Fibroblast of the aortic adventitia (primary cell): ENCODE measurements around the gene SLC1A2. TPM values are rescaled to one million over a fixed set of nuclear protein-coding genes. Genes with fewer than 3 reads are reported as not detected.

Experiments used
- DNase-seq: peaks from one replicate; pipeline ENCODE4 v3.0.0-alpha.2; 2010; ENCODE audit warnings: low read depth
- H3K4me3 ChIP-seq: 2 replicates; pipeline ENCODE4 v1.5.1; 2011; ENCODE audit warnings: low read depth, mild to moderate bottlenecking, control low read depth, low read length, moderate library complexity
- total RNA-seq: library from RNA; depleted of rRNA; stranded (reverse); fragments of >200 nt; gene quantifications from 2 replicates; pipeline ENCODE4 v1.2.3, GENCODE V29; 2012; ENCODE audit warnings: low replicate concordance
- TF ChIP-seq, protein P1 (sequence below): IDR thresholded peaks from 2 replicates; pipeline ENCODE4 v1.5.1; 2011; ENCODE audit warnings: mild to moderate bottlenecking, low read length, control low read depth, inconsistent platforms; ENCODE audit not compliant: insufficient read depth

SLC1A2 gene
- total RNA-seq, 1 donor = 23.6 TPM

DNA sequence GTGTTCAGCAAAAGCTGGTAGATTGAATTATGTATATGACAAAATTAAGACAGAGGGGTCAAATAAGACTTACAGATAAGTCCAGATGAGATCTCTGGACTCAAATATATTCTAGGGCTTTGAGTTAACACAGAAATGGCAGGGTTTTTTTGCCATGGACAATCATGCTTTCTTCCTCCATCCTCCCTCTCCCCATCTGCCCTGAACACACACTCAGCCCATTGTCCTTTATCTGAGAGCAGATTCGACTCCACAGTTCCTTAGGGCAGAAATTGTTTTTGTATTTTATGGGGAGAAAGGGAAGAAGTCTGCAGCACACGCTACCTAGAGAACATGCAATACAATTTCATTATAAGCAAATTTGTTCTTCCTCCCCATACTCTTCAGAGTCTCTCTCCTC is 86.8 kb downstream of the SLC1A2 start:
- no peak overlapping the region for H3K4me3 ChIP-seq
- DNase-seq = no peak
- TF ChIP-seq, protein P1, sequence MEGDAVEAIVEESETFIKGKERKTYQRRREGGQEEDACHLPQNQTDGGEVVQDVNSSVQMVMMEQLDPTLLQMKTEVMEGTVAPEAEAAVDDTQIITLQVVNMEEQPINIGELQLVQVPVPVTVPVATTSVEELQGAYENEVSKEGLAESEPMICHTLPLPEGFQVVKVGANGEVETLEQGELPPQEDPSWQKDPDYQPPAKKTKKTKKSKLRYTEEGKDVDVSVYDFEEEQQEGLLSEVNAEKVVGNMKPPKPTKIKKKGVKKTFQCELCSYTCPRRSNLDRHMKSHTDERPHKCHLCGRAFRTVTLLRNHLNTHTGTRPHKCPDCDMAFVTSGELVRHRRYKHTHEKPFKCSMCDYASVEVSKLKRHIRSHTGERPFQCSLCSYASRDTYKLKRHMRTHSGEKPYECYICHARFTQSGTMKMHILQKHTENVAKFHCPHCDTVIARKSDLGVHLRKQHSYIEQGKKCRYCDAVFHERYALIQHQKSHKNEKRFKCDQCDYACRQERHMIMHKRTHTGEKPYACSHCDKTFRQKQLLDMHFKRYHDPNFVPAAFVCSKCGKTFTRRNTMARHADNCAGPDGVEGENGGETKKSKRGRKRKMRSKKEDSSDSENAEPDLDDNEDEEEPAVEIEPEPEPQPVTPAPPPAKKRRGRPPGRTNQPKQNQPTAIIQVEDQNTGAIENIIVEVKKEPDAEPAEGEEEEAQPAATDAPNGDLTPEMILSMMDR = no peak

DNA sequence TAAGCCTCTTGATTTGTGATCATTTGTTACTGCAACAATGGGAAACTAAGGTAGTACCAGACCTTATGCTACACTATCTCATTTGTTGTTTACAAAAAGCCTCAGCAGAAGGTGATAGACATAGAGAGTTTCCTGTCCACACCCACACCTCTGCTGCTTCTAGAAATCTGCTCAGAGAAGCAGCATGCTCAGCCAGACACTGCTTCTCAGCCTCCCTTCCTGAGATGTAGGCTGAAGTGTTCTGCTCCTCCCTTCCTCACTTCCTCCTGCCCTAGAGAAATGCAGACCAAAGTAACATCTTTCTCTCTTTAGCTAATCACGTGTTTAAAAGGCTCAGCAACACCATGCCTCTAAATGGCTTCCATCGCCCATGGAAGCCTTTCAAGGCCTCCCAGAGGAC is 88.4 kb downstream of the SLC1A2 start:
- no peak overlapping the region for H3K4me3 ChIP-seq
- TF ChIP-seq, protein P1 = no peak
- no peak for DNase-seq

DNA sequence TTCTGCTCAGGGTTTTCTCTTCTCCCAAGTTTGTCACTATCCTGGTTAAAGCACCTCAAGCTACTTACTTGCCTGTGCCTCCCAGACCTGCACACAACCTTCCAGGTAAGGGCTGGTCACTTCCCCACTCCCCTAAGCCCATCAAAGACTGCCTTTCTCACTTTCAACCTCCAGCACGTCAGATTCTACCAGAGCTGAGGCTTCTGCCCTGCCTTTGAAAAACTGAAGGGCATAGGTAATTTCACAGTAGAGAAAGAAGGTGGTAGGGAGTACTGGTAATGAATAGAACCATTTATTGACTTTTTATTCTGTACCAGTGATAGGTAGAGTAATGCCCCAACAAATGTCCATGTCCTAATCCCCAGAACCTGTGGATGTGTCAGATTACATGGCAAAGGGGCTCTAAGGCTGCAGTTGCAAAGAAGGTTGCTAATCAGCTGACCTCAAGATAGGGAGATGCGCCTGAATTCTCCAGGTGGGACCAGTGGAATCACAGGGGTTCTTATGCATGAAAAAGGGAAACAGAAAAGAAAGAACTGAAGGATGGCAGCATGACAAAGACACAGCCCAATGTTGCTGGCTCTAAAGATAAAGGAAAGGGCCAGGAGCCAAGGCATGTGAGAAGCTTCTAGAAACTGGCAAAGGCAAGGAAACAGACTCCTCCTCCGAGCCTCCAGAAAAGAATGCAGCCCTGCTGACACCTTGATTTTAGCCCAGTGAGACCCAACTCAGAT is 89.0 kb downstream of the SLC1A2 start:
- DNase-seq = peak; percentile 60
- TF ChIP-seq, protein P1 = no peak
- H3K4me3 ChIP-seq = no peak overlapping the region

DNA sequence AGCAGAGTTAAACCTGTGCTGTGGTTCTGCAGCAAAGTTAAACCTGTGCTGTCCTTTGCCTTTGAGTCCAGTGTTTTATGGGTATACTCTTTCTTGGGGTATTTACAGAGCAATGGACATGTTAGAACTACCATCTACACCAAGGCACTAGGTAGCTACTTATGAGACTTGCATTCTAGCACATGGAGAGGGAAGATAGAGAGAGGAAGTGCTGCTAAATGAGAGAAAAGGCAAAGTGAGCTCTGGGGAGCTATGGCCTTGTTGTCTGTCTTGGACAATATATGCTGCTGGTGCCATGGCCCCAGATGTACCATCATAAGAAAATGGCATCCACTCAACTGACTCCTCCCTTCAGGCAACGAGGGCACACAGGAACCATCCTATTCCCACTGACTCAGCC is 91.5 kb downstream of the SLC1A2 start:
- no peak overlapping the region for H3K4me3 ChIP-seq
- no peak for DNase-seq
- TF ChIP-seq, protein P1 = no peak

DNA sequence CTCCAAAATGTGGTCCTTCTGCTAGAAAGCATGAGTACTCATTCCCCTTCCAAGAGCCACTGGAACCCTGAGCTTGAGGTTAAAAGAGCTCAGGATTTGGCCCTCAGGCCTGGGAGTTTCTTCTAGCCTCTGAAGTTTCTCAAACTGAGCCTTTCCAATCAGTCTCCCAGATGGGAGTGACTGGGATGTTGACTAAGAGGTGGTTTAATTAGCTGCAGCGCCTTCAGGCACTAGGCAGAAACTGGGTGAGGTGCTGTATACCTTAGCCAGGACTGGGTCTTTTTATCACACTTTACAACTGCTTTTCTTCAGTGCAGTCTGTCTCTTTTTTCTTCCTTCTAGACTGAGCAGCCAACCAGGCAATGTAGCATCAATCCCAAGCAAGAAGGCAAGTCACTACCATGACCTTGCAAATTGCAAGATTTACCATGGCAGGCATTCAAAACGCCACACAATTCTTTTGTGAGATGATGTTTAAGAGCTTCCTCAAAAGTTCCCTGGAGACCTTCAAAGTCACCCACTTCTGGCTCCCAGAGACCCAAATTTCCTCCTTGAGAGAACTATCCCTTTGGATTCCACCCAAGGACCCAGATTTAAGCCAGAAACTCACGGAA is 93.0 kb downstream of the SLC1A2 start:
- no peak for DNase-seq
- H3K4me3 ChIP-seq = no peak overlapping the region
- TF ChIP-seq, protein P1 = no peak

DNA sequence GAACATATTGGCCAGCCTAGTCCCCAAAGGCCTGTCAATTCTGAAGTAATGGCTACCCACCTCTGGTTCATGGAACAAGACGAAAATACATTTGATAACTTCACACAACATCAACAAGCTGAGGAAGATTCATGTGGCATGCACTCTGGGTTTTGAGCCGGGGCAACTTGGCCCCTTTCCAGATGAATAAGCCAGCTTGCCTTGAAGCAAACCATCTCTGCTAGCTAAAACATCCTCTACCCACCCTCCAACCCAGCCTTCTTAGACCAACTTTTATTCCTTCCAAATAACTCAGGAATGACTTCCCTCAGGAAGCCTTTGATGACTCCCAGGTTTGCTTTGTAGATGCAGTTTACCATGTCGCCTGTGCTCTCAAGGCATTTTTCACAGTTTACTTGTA is 94.4 kb downstream of the SLC1A2 start:
- TF ChIP-seq, protein P1 = no peak
- peak; percentile 37 for DNase-seq
- H3K4me3 ChIP-seq = no peak overlapping the region
